Osteoblast (primary cell): ENCODE measurements around the gene CPNE4. TPM values are rescaled to one million over a fixed set of nuclear protein-coding genes. Genes with fewer than 3 reads are reported as not detected.

ENCODE experiments used
- DNase-seq: peaks from one replicate; pipeline ENCODE4 v3.0.0; 2011; ENCODE audit warnings: low spot score, mixed read lengths; ENCODE audit not compliant: insufficient read length; ENCODE audit errors: missing footprints
- H2AFZ ChIP-seq: 2 replicates; pipeline ENCODE4 v1.6.0; 2011; ENCODE audit warnings: mild to moderate bottlenecking, low read length
- H3K27ac ChIP-seq: 2 replicates; pipeline ENCODE4 v1.5.1; 2011; ENCODE audit warnings: mild to moderate bottlenecking, low read depth, low read length, moderate library complexity
- H3K27me3 ChIP-seq: 2 replicates; pipeline ENCODE4 v1.6.0; 2012; ENCODE audit warnings: mild to moderate bottlenecking, control low read depth, inconsistent platforms, low read length, moderate library complexity; ENCODE audit not compliant: insufficient read depth
- H3K36me3 ChIP-seq: 2 replicates; pipeline ENCODE4 v1.5.1; 2011; ENCODE audit warnings: mild to moderate bottlenecking, low read length, control low read depth, moderate library complexity; ENCODE audit not compliant: insufficient read depth
- H3K4me1 ChIP-seq: 2 replicates; pipeline ENCODE4 v1.5.1; 2011; ENCODE audit warnings: mild to moderate bottlenecking, low read length, control low read depth, moderate library complexity; ENCODE audit not compliant: insufficient read depth
- H3K4me2 ChIP-seq: 2 replicates; pipeline ENCODE4 v1.6.0; 2011; ENCODE audit warnings: mild to moderate bottlenecking, low read length; ENCODE audit not compliant: insufficient read depth
- H3K4me3 ChIP-seq: fragments of 200-600 bp; sonication (generic); 3 replicates; pipeline ENCODE4 v1.5.1; 2012; ENCODE audit warnings: mild to moderate bottlenecking, low read length, inconsistent platforms; ENCODE audit not compliant: insufficient read depth
- H3K79me2 ChIP-seq: 2 replicates; pipeline ENCODE4 v1.6.0; 2012; ENCODE audit warnings: mild to moderate bottlenecking, low read length, control low read depth, inconsistent platforms; ENCODE audit not compliant: insufficient read depth
- H3K9me3 ChIP-seq: 2 replicates; pipeline ENCODE4 v1.5.1; 2011; ENCODE audit warnings: low read depth, low read length, control low read depth
- H4K20me1 ChIP-seq: 2 replicates; pipeline ENCODE4 v1.6.0; 2012; ENCODE audit warnings: mild to moderate bottlenecking, low read length, control low read depth; ENCODE audit not compliant: insufficient read depth
- total RNA-seq: library from RNA; depleted of rRNA; stranded (reverse); fragments of >200 nt; gene quantifications from 2 replicates; pipeline ENCODE4 v1.2.3, GENCODE V29; 2012
- TF ChIP-seq, protein P1 (sequence below): IDR thresholded peaks from 2 replicates; pipeline ENCODE4 v1.5.1; 2011; ENCODE audit warnings: mild to moderate bottlenecking, low read depth, low read length, moderate library complexity; ENCODE audit errors: extremely low read depth

CPNE4 gene
- total RNA-seq, 1 donor = not detected

DNA sequence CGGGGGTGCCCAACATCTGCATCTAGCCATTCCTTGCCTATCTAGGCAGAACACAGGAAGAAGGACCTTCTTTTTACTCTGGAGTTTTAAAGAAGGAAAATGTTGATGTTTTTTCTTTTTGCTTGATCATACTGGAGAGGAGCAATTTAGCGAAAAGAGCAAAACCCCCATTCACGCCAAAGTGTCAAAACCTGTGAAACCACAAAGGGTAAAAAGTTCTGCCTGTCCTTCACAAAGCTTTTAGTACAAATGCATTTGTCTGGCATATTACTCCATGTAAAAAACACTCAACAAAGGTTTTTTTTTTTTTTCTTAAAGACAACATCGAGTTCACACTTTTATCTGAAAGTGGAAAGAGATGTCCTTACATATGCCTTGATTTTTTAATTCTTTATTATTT is 317.9 kb downstream of the CPNE4 start:
- no peak overlapping the region for H3K27ac ChIP-seq
- no peaks in the 10 kb centered on the region for H3K9me3 ChIP-seq
- no peak overlapping the region for H3K4me2 ChIP-seq
- H3K4me3 ChIP-seq = no peak overlapping the region
- no peaks in the 10 kb centered on the region for H3K36me3 ChIP-seq
- no peaks in the 10 kb centered on the region for H3K27me3 ChIP-seq
- H3K79me2 ChIP-seq = no peaks in the 10 kb centered on the region
- H2AFZ ChIP-seq = no peak overlapping the region
- H4K20me1 ChIP-seq = no peaks in the 10 kb centered on the region
- no peaks in the 10 kb centered on the region for H3K4me1 ChIP-seq
- TF ChIP-seq, protein P1, sequence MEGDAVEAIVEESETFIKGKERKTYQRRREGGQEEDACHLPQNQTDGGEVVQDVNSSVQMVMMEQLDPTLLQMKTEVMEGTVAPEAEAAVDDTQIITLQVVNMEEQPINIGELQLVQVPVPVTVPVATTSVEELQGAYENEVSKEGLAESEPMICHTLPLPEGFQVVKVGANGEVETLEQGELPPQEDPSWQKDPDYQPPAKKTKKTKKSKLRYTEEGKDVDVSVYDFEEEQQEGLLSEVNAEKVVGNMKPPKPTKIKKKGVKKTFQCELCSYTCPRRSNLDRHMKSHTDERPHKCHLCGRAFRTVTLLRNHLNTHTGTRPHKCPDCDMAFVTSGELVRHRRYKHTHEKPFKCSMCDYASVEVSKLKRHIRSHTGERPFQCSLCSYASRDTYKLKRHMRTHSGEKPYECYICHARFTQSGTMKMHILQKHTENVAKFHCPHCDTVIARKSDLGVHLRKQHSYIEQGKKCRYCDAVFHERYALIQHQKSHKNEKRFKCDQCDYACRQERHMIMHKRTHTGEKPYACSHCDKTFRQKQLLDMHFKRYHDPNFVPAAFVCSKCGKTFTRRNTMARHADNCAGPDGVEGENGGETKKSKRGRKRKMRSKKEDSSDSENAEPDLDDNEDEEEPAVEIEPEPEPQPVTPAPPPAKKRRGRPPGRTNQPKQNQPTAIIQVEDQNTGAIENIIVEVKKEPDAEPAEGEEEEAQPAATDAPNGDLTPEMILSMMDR = no peak
- no peak for DNase-seq

DNA sequence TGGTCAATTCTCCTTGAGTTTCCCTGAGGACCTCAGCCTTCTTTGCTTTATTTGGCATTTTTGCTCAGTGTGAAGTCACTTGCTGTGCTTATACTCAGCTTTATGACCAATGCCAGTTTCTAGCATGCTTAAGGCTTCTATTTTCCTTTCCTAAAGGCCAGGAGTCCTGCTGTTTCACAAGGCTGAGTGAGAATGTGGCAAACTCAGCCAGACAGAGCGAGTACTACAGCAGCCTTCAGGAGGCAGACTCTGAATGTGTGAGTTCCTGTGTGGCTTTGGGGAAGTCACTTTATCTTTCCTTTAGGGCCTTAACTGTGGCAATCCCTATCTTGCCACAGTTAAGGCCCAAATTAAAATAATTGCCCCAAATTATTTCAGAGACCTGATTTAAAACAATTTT is 318.8 kb downstream of the CPNE4 start:
- H3K4me2 ChIP-seq = no peak overlapping the region
- TF ChIP-seq, protein P1 = no peak

DNA sequence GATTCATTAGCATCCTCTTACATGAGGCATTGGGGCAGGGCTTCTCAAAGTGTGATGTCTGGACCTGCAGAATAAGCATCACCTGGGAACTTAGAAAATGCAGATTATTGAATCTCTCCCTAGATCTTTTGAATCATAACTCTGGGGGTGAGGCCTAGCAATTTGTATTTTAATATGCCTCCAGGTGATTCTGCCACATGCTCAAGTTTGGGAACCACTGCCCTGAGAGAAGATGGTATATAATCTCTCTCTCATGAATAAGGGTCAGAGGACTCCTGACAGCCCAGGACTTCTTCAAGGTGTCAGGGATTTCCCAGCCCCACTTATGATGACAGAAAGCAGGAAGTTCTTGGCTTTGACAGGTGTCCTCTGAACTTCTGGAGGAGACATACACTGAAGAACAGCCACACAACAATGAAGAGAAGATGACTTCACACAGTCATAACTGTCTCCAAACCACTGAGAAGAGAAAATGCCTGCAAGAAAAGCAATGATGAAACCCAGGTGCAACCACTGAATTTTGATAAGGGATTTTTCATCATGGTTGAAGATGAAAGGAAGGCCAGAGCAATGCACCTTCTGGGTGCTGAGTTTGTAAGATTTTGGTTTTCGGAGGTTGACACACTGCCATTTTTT is 320.1 kb downstream of the CPNE4 start:
- TF ChIP-seq, protein P1 = no peak

More for the DNA sequence above, 318.8 kb downstream of the CPNE4 start:
- no peaks in the 10 kb centered on the region for H3K4me1 ChIP-seq
- no peak for DNase-seq
- H3K27me3 ChIP-seq = no peaks in the 10 kb centered on the region
- no peaks in the 10 kb centered on the region for H3K9me3 ChIP-seq
- no peaks in the 10 kb centered on the region for H4K20me1 ChIP-seq
- no peaks in the 10 kb centered on the region for H3K36me3 ChIP-seq
- no peak overlapping the region for H3K4me3 ChIP-seq
- H2AFZ ChIP-seq = no peak overlapping the region
- H3K79me2 ChIP-seq = no peaks in the 10 kb centered on the region
- H3K27ac ChIP-seq = no peak overlapping the region

DNA sequence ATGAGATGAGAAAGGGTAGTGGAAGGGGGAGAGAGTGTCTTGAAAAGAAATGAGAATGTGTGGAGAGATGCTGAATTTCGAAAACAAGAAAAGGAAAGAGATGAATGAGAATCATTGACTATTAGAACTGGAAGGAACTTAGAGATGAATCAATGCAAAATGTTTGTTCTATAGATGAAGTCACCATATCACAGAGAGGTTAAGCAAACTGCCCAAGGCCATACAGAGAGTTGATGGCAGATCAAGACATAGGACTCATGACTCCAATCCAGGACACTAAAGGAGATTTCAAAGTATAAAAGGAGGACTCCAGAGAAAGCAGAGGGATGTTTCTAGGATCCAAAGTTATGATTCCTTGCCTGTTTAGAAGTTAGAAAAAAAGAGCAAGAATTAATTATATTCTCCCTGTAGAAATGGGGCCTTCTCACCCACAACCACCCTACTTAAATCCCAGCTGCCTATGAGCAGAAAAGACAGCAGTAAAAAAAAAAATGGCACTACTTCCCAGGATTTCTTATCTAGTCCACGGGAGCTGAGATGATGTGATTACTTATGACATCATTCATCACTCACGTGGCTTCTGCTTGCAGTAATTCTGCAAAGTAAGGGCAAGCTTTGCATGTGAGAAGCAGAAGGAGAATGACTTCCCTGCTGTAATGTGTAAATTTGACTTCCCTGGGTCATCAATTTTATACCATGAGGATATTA is 321.2 kb downstream of the CPNE4 start:
- TF ChIP-seq, protein P1 = no peak
- Histone ChIP-seq H3K4me2 (no peak overlapping the region), H3K4me1 (no peaks in the 10 kb centered on the region), H2AFZ (no peak overlapping the region), H3K79me2 (no peaks in the 10 kb centered on the region), H3K27ac (no peak overlapping the region), H3K9me3 (no peaks in the 10 kb centered on the region), H3K36me3 (no peaks in the 10 kb centered on the region), H4K20me1 (no peaks in the 10 kb centered on the region), H3K27me3 (no peaks in the 10 kb centered on the region), H3K4me3 (no peak overlapping the region)
- no peak for DNase-seq

More for the DNA sequence above, 320.1 kb downstream of the CPNE4 start:
- Histone ChIP-seq H3K4me3 (no peak overlapping the region), H3K79me2 (no peaks in the 10 kb centered on the region), H3K9me3 (no peaks in the 10 kb centered on the region), H3K27me3 (no peaks in the 10 kb centered on the region), H3K4me2 (no peak overlapping the region), H3K4me1 (no peaks in the 10 kb centered on the region), H3K27ac (no peak overlapping the region), H3K36me3 (no peaks in the 10 kb centered on the region), H4K20me1 (no peaks in the 10 kb centered on the region), H2AFZ (no peak overlapping the region)
- no peak for DNase-seq
